HepG2 (cell line): ENCODE data around the gene LAMP2.

ENCODE experiments used
- KLF16 ChIP-seq, 2 experiments: sonication (generic) in 1 of 2; formaldehyde crosslinking in 1 of 2; IDR thresholded peaks; 2 replicates each; pipeline versions ENCODE4 v1.6.1 to v1.8.0; 2016 to 2023; ENCODE audit warnings: missing genetic modification reagents in 2 of 2, missing compliant biosample characterization in 1 of 2
- MYC ChIP-seq: sonication (generic); formaldehyde crosslinking; IDR thresholded peaks from 2 replicates; pipeline ENCODE4 v1.9.0; 2021; ENCODE audit warnings: missing genetic modification reagents, borderline replicate concordance
- ZNF546 ChIP-seq: sonication (generic); formaldehyde crosslinking; conservative IDR thresholded peaks from 2 replicates; pipeline ENCODE4 v1.8.1; 2023; ENCODE audit warnings: mild to moderate bottlenecking, missing genetic modification reagents
- TF ChIP-seq, protein P1 (sequence below): sonication (generic); formaldehyde crosslinking; IDR thresholded peaks from 2 replicates; pipeline ENCODE4 v1.5.0; 2020; ENCODE audit warnings: mild to moderate bottlenecking, missing genetic modification reagents, moderate library complexity

DNA sequence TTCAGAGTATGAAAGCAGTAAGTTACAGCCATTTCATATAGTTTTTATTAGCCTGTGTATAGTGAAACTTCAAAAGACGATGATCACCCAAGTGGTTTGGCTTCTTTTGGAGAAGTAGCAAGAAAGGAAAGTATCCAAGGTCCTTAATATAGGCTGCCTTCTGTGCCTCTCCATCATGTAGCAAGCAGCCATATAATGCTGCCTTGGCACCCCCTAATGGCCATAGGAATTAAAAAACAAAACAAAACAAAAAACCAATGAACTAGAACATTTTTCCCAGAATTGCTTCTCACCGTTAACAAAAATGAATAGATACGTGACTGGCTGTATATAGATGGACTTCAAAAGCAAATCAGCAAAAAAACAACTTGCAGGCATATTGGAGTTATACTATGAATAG is 18.9 kb downstream of the LAMP2 start:
- TF ChIP-seq, protein P1, sequence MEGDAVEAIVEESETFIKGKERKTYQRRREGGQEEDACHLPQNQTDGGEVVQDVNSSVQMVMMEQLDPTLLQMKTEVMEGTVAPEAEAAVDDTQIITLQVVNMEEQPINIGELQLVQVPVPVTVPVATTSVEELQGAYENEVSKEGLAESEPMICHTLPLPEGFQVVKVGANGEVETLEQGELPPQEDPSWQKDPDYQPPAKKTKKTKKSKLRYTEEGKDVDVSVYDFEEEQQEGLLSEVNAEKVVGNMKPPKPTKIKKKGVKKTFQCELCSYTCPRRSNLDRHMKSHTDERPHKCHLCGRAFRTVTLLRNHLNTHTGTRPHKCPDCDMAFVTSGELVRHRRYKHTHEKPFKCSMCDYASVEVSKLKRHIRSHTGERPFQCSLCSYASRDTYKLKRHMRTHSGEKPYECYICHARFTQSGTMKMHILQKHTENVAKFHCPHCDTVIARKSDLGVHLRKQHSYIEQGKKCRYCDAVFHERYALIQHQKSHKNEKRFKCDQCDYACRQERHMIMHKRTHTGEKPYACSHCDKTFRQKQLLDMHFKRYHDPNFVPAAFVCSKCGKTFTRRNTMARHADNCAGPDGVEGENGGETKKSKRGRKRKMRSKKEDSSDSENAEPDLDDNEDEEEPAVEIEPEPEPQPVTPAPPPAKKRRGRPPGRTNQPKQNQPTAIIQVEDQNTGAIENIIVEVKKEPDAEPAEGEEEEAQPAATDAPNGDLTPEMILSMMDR (CRISPR knock-in tag) = peak; percentile 26
- TF ChIP-seq ZNF546 (no peak), KLF16 (CRISPR knock-in tag; IDR thresholded peaks at IDR 0.05) (no peak), MYC (CRISPR knock-in tag) (no peak)
